HL-60 (cell line): Measurements from ENCODE around the gene LDAH.

Source experiments
- DNase-seq, 2 experiments: peaks; one replicate each; pipeline ENCODE4 v3.0.0-alpha.2; 2010 to 2020; ENCODE audit warnings: low read depth in 1 of 2, low spot score in 1 of 2
- H3K27ac ChIP-seq: fragments of 250-450 bp; sonication (Bioruptor Pico); replicated peaks from 2 replicates; pipeline ENCODE4 v1.5.1; 2020; ENCODE audit warnings: mild to moderate bottlenecking, moderate library complexity
- H3K27me3 ChIP-seq: fragments of 250-450 bp; sonication (Bioruptor Pico); 2 replicates; pipeline ENCODE4 v1.5.1; 2021; ENCODE audit warnings: mild to moderate bottlenecking, moderate library complexity; ENCODE audit not compliant: insufficient read depth, poor library complexity, severe bottlenecking
- H3K4me3 ChIP-seq: replicated peaks from 2 replicates; pipeline ENCODE4 v1.5.1; 2011; ENCODE audit warnings: mild to moderate bottlenecking, control low read depth, low read length; ENCODE audit not compliant: insufficient read depth
- CTCF ChIP-seq: IDR thresholded peaks from one replicate; pipeline ENCODE4 v1.5.1; 2011; ENCODE audit warnings: low read length, control low read depth, inconsistent platforms; ENCODE audit not compliant: insufficient read depth
- GABPA ChIP-seq: IDR thresholded peaks from 2 replicates; pipeline ENCODE4 v1.6.1; 2012; ENCODE audit warnings: low read depth
- POLR2AphosphoS5 ChIP-seq: IDR thresholded peaks from 2 replicates; pipeline ENCODE4 v1.6.1; 2012; ENCODE audit warnings: low read depth
- SPI1 ChIP-seq: IDR thresholded peaks from 2 replicates; pipeline ENCODE4 v1.6.1; 2012; ENCODE audit warnings: low read depth, mild to moderate bottlenecking, borderline replicate concordance
- TF ChIP-seq, protein P1 (sequence below): IDR thresholded peaks from 2 replicates; pipeline ENCODE4 v1.6.1; 2012; ENCODE audit warnings: low read depth; ENCODE audit not compliant: insufficient replicate concordance

The LDAH gene

DNA sequence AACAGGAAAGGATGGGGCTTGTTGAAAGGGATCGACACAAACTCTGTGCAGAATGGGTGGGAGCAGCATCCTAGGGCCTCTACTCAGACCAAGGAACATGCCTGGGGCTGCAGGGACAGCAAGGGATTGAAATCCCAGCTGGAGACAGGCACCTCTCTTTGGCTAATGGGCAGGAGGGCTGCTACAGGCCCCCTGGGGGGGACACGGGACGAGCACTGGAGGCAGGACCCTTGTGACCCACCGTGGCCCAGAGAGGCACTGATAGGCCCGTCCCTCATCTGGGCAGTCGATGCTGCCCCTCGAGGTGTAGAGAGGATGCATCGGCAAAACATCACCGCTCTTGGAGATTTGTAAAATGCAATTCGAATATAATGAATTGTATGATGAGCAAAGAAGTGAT is 177.1 kb downstream of the LDAH start:
- H3K27ac ChIP-seq = no peak overlapping the region
- H3K27me3 ChIP-seq = no peaks in the 10 kb centered on the region
- TF ChIP-seq, protein P1, sequence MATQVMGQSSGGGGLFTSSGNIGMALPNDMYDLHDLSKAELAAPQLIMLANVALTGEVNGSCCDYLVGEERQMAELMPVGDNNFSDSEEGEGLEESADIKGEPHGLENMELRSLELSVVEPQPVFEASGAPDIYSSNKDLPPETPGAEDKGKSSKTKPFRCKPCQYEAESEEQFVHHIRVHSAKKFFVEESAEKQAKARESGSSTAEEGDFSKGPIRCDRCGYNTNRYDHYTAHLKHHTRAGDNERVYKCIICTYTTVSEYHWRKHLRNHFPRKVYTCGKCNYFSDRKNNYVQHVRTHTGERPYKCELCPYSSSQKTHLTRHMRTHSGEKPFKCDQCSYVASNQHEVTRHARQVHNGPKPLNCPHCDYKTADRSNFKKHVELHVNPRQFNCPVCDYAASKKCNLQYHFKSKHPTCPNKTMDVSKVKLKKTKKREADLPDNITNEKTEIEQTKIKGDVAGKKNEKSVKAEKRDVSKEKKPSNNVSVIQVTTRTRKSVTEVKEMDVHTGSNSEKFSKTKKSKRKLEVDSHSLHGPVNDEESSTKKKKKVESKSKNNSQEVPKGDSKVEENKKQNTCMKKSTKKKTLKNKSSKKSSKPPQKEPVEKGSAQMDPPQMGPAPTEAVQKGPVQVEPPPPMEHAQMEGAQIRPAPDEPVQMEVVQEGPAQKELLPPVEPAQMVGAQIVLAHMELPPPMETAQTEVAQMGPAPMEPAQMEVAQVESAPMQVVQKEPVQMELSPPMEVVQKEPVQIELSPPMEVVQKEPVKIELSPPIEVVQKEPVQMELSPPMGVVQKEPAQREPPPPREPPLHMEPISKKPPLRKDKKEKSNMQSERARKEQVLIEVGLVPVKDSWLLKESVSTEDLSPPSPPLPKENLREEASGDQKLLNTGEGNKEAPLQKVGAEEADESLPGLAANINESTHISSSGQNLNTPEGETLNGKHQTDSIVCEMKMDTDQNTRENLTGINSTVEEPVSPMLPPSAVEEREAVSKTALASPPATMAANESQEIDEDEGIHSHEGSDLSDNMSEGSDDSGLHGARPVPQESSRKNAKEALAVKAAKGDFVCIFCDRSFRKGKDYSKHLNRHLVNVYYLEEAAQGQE = no peak
- no peak for TF ChIP-seq CTCF
- TF ChIP-seq GABPA = no peak
- TF ChIP-seq POLR2AphosphoS5 = no peak
- no peak for TF ChIP-seq SPI1
- DNase-seq = no peak
- no peak overlapping the region for H3K4me3 ChIP-seq

- H3K27ac ChIP-seq = no peak overlapping the region
- TF ChIP-seq, protein P1 = no peak
- no peak for TF ChIP-seq CTCF
- H3K27me3 ChIP-seq = no peaks in the 10 kb centered on the region
- H3K4me3 ChIP-seq = no peak overlapping the region
- no peak for DNase-seq
Measured at GRCh38 chr2:20645301-20645701, 177.6 kb downstream of the LDAH start.

DNA sequence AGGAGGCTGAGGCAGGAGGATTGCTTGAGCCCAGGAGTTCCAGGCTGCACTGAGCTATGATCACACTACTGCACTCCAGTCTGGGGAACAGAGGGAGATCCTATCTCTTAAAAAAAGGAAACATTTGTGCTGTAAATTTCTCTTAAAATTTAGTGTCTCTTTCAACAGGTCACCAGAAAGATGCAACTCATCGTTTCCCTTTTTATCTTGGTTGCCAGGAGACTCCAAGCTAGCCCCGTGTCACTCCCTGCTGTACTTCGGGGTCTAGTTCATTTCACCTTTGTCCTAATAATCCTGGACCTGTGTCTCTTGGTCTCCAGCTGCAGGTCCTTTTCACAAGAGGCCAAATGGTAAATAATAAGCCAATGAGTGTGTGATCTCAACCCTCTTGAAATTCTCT is 179.1 kb downstream of the LDAH start:
- no peak overlapping the region for H3K27ac ChIP-seq
- no peak for TF ChIP-seq SPI1
- no peak for TF ChIP-seq POLR2AphosphoS5
- TF ChIP-seq, protein P1 = no peak
- TF ChIP-seq CTCF = no peak
- no peak for TF ChIP-seq GABPA
- H3K27me3 ChIP-seq = no peaks in the 10 kb centered on the region
- DNase-seq = no peak
- no peak overlapping the region for H3K4me3 ChIP-seq
